Vagina (tissue), 2 donors: ENCODE results near the gene NANOS3.

Experiments
- CTCF ChIP-seq, 3 experiments: fragments of 450-650 bp in 2 of 3; fragments of 200-600 bp in 1 of 3; sonication (generic) in 1 of 3; IDR thresholded peaks; one replicate each; pipeline ENCODE4 v1.5.1; 2017 to 2019; ENCODE audit warnings: antibody characterized with exemption in 3 of 3, mild to moderate bottlenecking in 2 of 3, moderate library complexity in 2 of 3
- POLR2A ChIP-seq, 2 donors: fragments of 450-650 bp; IDR thresholded peaks; one replicate each; pipeline ENCODE4 v1.6.1; 2017; ENCODE audit warnings: antibody characterized with exemption in 2 of 2, mild to moderate bottlenecking in 2 of 2, moderate library complexity in 2 of 2

- TF ChIP-seq CTCF (IDR thresholded peaks at IDR 0.05) (no peak), POLR2A (IDR thresholded peaks at IDR 0.05) (no peak)
Observed at GRCh38 chr19:13830741-13831536, 46.0 kb upstream of the NANOS3 start.
